ENCODE measurements around the gene GSG1L.

Gene GSG1L

GRCh38 chr16:27789150-27789549 lies 274.4 kb downstream of the GSG1L start:
- DNase-seq (ENCODE audit: low spot score): no peak

GRCh38 chr16:27787665-27788064 lies 275.8 kb downstream of the GSG1L start:
- no peak for DNase-seq (ENCODE audit: low spot score)

GRCh38 chr16:27786923-27787625 lies 276.4 kb downstream of the GSG1L start:
- no peak for DNase-seq (ENCODE audit: low spot score)

GRCh38 chr16:27786221-27786922 lies 277.1 kb downstream of the GSG1L start:
- no peak for DNase-seq (ENCODE audit: low spot score)

GRCh38 chr16:27785307-27785678 lies 278.2 kb downstream of the GSG1L start:
- no peak for DNase-seq (ENCODE audit: low spot score)

- DNase-seq (ENCODE audit: low spot score): no peak
These were observed 278.9 kb downstream of the GSG1L start for GRCh38 chr16:27784351-27785306.

- no peak for DNase-seq (ENCODE audit: low spot score)
These were observed 281.3 kb downstream of the GSG1L start for GRCh38 chr16:27781981-27782880.

GRCh38 chr16:27781195-27781524 lies 282.4 kb downstream of the GSG1L start:
- DNase-seq (ENCODE audit: low spot score): no peak

- no peak for DNase-seq (ENCODE audit: low spot score)
These were observed 282.9 kb downstream of the GSG1L start for GRCh38 chr16:27780468-27781194.

- DNase-seq (ENCODE audit: low spot score): peak; percentile 18
These were observed 283.8 kb downstream of the GSG1L start for GRCh38 chr16:27779641-27780164.

GRCh38 chr16:27778926-27779570 lies 284.5 kb downstream of the GSG1L start:
- no peak for DNase-seq (ENCODE audit: low spot score)

- DNase-seq (ENCODE audit: low spot score): no peak
These were observed 285.2 kb downstream of the GSG1L start for GRCh38 chr16:27778171-27778925.

GRCh38 chr16:27777527-27777926 lies 286.0 kb downstream of the GSG1L start:
- DNase-seq (ENCODE audit: low spot score): no peak

GRCh38 chr16:27776556-27777225 lies 286.8 kb downstream of the GSG1L start:
- no peak for DNase-seq (ENCODE audit: low spot score)

- no peak for DNase-seq (ENCODE audit: low spot score)
These were observed 288.3 kb downstream of the GSG1L start for GRCh38 chr16:27775254-27775653.

GRCh38 chr16:27774779-27775178 lies 288.7 kb downstream of the GSG1L start:
- DNase-seq (ENCODE audit: low spot score): no peak

GRCh38 chr16:27773344-27773743 lies 290.2 kb downstream of the GSG1L start:
- no peak for DNase-seq (ENCODE audit: low spot score)

- DNase-seq (ENCODE audit: low spot score): no peak
These were observed 291.3 kb downstream of the GSG1L start for GRCh38 chr16:27772093-27772825.
